Measurements from ENCODE around the gene RALGAPA1. TPM values are rescaled to one million over a fixed set of nuclear protein-coding genes. Genes with fewer than 3 reads are reported as not detected.

Gene RALGAPA1
- total and polyA plus RNA-seq, 2 of the 13 experiments (the other 11 are each of a cell fraction or from before 2014, with no cell fraction given), result 65.0 to 89.2 TPM

- peak; percentile 54; the same call in 1 of the 2 replicates for TF ChIP-seq ZHX2 (IDR thresholded peaks at IDR 0.05; ENCODE audit: low read depth)
- no peak for TF ChIP-seq ZHX2 (CRISPR knock-in tag; IDR thresholded peaks at IDR 0.05; ENCODE audit: borderline replicate concordance)
- peak; percentile 17 for TF ChIP-seq SKI (IDR thresholded peaks at IDR 0.05; ENCODE audit: partially characterized antibody)
- TF ChIP-seq XRCC5 (optimal IDR thresholded peaks at IDR 0.05; ENCODE audit: low read length), result no peak
- peak; percentile 66; the same call in 1 of the 2 replicates for TF ChIP-seq ZNF605 (CRISPR knock-in tag; IDR thresholded peaks at IDR 0.05)
- peak; percentile 35; the same call in 1 of the 2 replicates for TF ChIP-seq JUND (CRISPR knock-in tag; IDR thresholded peaks at IDR 0.05)
- peak; percentile 33 for TF ChIP-seq ZNF12 (CRISPR knock-in tag; IDR thresholded peaks at IDR 0.05)
- TF ChIP-seq ZNF556 (CRISPR knock-in tag; IDR thresholded peaks at IDR 0.05; ENCODE audit: borderline replicate concordance), result peak; percentile 90
- TF ChIP-seq DR1 (CRISPR knock-in tag; IDR thresholded peaks at IDR 0.05), result peak; percentile 53; the same call in 1 of the 2 replicates
- peak; percentile 17; the same call in 1 of the 2 replicates for TF ChIP-seq KAT8 (CRISPR knock-in tag; IDR thresholded peaks at IDR 0.05)
- TF ChIP-seq ZNF558 (CRISPR knock-in tag; IDR thresholded peaks at IDR 0.05; ENCODE audit: borderline replicate concordance), result 0 out of 2 replicates have a peak, but pooled peaks have one; percentile 63
- TF ChIP-seq MEIS2 (CRISPR knock-in tag; IDR thresholded peaks at IDR 0.05), result peak; percentile 78
- peak; percentile 97 for TF ChIP-seq ZNF343 (CRISPR knock-in tag; IDR thresholded peaks at IDR 0.05)
- peak; percentile 88; the same call in 1 of the 2 replicates for TF ChIP-seq THAP7 (CRISPR knock-in tag; IDR thresholded peaks at IDR 0.05)
- TF ChIP-seq ZSCAN12 (CRISPR knock-in tag; IDR thresholded peaks at IDR 0.05), result 0 out of 2 replicates have a peak, but pooled peaks have one; percentile 39
- no peak for TF ChIP-seq MAZ (IDR thresholded peaks at IDR 0.05; ENCODE audit: borderline replicate concordance, low read depth, low read length)
- TF ChIP-seq MAZ (CRISPR knock-in tag; IDR thresholded peaks at IDR 0.05; ENCODE audit: low read depth), result peak; percentile 70
- no peak for TF ChIP-seq ZNF460 (CRISPR knock-in tag; IDR thresholded peaks at IDR 0.05; ENCODE audit: borderline replicate concordance)
- 0 out of 2 replicates have a peak, but pooled peaks have one; percentile 6 for TF ChIP-seq SOX5 (CRISPR knock-in tag; IDR thresholded peaks at IDR 0.05; ENCODE audit: borderline replicate concordance)
- TF ChIP-seq ZNF20 (CRISPR knock-in tag; IDR thresholded peaks at IDR 0.05), result no peak; the same call in 1 of the 2 replicates
- TF ChIP-seq TBX3 (IDR thresholded peaks at IDR 0.05; ENCODE audit: borderline replicate concordance), result no peak
- peak; percentile 49; the same call in 1 of the 2 replicates for TF ChIP-seq ZNF788 (CRISPR knock-in tag; IDR thresholded peaks at IDR 0.05; ENCODE audit: borderline replicate concordance)
- TF ChIP-seq ELF4 (CRISPR knock-in tag; IDR thresholded peaks at IDR 0.05; ENCODE audit: borderline replicate concordance), result no peak
- peak; percentile 94; the same call in 1 of the 2 replicates for TF ChIP-seq ZNF354B (CRISPR knock-in tag; IDR thresholded peaks at IDR 0.05)
These were observed 275.5 kb downstream of the RALGAPA1 start, which contains the start of gene INSM2 (continued) for GRCh38 chr14:35533357-35534207.
